GM12892 (cell line): ENCODE results near the gene AHRR.

Experiments
- DNase-seq: peaks from one replicate; pipeline ENCODE4 v3.0.0; 2011; ENCODE audit not compliant: insufficient read length
- FAIRE-seq: peaks from 2 replicates; lab custom pipeline; 2011; peaks lifted over from hg19 to GRCh38; lab: Jason Lieb, UNC
- POLR2A ChIP-seq: IDR thresholded peaks from 2 replicates; pipeline ENCODE4 v1.6.1; 2011; ENCODE audit warnings: low read depth, low read length, control low read depth
- POLR2AphosphoS5 ChIP-seq: IDR thresholded peaks from 2 replicates; pipeline ENCODE4 v1.6.1; 2011; ENCODE audit warnings: low read depth, low read length, control low read depth
- TAF1 ChIP-seq: IDR thresholded peaks from 2 replicates; pipeline ENCODE4 v1.6.1; 2011; ENCODE audit warnings: low read depth, mild to moderate bottlenecking, control low read depth, low read length, borderline replicate concordance

The AHRR gene

DNA sequence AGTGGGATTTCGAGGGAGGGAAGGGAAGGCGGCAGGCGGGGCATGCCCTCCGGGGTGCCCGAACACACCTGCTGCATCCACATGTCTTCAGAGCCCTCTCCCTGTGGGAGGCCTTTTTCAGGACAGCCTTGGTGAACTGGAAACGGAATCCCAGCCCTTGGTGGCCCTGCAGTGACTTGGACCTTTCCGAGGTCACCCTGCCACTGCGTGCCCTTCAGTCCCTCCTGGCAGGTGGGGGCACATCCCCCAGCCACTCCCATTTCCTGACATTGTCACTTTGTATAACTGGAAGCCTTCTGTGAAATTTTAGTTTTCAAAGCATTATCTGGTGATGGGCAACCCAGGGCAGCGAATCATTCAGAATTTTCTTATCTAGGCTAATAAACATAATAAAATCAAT, 11.0 kb upstream of the AHRR start:
- DNase-seq = no peak
- TF ChIP-seq POLR2AphosphoS5 (no peak), POLR2A (no peak), TAF1 (no peak)
- FAIRE-seq = no peak

DNA sequence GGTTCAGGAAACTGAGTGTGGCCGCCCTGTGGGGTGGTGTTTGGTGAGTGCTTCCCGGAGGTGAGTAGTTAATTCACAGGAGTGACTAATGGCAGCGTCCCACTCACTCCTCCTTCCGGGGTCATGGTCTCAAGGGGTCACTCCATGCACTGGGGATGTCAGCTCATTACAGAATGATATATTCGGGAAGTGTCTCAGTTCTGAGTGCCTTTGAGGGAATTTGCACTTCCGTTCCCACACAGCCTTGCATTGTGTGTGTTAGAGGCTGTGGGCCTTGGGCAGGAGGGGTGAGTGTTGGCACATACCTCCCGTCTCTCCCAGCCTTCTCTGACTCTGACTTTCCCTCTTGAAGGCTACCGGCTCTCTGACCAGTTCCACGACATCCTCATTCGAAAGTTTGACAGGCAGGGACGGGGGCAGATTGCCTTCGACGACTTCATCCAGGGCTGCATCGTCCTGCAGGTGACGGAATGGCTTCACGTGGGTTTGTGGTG, 10.5 kb upstream of the AHRR start:
- DNase-seq = no peak
- TF ChIP-seq POLR2A (no peak), TAF1 (no peak), POLR2AphosphoS5 (no peak)
- FAIRE-seq = no peak

DNA sequence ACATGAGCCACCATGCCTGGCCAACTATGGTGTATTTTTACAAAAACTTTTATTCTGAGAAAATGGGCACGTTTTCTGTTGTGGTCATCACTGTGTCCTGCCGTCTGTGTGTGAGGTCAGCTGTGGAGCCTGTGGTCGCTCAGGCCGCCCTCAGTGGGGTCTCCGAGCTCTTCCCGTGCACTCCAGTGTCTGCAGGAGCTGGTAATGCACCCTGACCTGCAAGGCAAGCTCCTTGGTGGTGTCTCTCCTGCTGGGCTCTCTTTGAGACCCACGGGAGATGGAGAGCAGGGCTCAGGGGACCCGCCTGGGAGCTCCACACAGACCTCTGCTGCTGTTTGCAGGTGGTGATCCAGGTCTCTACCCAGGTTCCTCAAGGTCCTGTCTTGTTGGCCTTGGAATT, 9.6 kb upstream of the AHRR start:
- DNase-seq (no peak), FAIRE-seq (no peak)
- TF ChIP-seq POLR2A (no peak), POLR2AphosphoS5 (no peak), TAF1 (no peak)

DNA sequence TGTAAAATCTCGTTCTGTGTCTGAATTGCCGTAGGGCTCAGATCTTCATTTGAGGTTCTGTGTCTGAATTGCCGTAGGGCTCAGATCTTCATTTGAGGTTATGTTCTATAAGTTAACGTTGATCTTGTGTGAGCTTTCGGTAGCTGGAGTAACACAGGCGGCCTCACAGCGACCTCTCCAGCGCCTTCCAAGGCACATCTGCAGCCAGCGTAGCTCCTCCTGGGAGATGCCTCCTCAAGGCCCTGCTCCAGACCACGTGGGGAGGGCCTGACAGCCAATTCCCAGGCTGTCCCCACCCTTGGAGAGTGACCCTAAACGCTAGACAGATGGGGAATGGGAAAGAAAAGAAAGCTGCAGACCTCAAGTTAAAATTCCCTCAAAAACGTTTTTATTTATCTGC, 8.7 kb upstream of the AHRR start:
- no peak for FAIRE-seq
- no peak for DNase-seq
- no peak for TF ChIP-seq TAF1

DNA sequence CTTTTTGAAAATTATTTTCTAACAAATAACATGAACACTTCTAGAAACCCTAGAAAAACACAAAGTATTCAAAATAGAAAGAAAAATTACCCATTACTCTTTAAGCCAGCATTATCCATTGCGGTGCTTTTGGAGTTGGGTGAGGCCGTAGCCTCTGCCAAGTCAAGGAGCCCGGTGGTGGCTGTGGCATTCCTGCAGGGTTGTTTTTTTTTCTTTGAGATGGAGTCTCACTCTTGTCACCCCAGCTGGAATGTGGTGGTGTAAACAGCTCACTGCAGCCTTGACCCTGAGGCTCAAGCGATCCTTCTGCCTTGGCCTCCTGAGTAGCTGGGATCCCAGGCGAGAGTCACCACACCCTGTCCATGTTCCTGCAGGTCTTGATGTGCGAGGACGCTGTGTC, 8.2 kb upstream of the AHRR start:
- FAIRE-seq = no peak
- DNase-seq = no peak
- TF ChIP-seq POLR2A (no peak), TAF1 (no peak), POLR2AphosphoS5 (no peak)

DNA sequence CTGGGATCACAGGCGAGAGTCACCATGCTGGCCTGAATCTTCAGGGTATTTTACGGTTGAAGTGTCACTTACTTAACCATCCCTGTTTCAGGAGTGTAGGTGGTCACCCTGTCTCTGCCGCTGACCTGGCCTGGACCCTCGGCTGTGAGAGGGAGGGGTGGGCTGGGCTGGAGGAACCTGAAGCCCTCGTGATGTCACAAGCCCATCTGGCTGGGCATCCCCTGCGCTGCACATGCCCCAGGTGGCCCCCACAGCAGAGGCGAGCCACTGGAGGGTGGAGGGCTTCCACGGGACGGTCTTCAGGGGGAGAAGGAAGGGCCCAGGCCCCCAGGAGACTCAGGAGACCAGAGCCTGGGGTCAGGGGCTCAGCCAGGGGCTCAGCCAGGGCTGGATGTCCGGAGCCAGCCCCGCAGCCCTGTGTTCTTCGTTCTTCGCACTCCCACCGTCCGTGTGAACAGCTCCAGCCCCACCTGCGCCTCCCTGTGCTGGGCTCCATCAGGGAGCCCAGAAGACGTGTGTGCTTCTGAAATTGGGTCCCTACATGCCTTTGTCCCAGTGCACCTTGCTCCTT, 7.6 kb upstream of the AHRR start:
- TF ChIP-seq TAF1 (no peak), POLR2A (no peak), POLR2AphosphoS5 (no peak)
- no peak for FAIRE-seq
- no peak for DNase-seq

DNA sequence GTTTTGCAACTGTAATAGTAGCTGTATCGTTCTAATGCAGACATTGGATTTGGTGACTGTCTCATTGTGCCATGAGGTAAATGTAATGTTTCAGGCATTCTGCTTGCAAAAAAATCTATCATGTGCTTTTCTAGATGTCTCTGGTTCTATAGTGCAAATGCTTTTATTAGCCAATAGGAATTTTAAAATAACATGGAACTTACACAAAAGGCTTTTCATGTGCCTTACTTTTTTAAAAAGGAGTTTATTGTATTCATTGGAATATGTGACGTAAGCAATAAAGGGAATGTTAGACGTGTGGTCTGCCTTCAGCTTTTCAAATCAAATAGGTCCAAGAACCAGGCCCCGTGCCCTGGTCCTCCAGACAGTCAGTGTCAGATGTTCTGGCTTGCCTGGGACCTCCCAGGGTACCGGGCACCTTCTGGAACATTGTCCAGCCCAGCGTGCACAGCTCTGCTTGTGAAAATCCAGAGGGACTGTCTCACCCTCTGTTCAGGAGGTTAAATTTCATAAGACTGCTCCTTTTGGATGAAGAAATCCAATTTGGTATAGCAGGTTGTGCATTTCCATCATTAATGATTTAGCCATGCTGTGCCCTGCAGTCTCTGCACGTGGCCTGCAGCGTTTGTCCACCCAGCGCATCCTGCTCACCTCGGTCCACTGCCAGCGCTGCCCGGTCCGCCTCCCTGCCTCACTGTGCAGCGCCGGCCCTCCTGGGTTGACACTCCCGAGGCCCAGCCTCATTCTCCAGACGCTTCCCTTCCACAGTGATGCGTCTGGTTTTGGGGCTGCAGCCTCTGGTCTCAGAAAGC, 6.6 kb upstream of the AHRR start:
- DNase-seq (no peak), FAIRE-seq (no peak)
- TF ChIP-seq POLR2A (no peak), TAF1 (no peak), POLR2AphosphoS5 (no peak)

DNA sequence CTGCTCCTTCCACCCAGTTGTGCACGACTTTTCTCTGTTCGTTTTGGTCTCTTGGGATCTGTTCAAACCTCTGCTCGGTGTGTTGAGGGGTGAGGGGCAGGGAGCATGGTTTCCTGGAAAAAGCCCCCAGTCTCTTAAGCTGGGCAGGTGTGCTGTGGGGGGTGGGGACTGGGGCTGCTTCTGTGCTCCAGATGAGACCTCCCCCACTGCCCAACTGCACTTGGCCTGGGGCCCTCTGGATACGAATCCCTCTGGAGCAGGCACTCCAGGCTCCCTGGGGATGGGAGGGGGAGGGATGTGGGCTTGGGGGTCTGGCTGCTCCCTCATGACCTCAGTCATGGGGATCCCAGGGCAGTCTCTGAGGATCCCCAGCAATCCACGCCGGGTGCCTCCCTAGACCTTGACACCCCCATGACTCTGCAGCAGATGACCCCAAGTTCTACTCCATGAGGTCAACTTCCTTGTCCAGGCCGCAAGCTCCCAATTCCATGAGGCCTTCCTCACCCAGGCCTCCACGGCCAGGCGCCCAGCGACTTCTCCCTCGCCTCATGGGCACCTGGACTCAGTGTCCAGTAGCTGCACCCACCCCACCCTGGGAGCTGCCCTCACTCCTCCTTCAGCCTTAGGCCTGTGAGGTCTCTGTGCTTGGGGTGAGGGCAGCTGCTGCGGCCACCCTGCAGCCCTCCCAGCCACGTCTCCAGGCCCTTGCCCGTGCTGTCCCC, 5.9 kb upstream of the AHRR start:
- DNase-seq (no peak), FAIRE-seq (no peak)
- TF ChIP-seq TAF1 (no peak), POLR2AphosphoS5 (no peak), POLR2A (no peak)

DNA sequence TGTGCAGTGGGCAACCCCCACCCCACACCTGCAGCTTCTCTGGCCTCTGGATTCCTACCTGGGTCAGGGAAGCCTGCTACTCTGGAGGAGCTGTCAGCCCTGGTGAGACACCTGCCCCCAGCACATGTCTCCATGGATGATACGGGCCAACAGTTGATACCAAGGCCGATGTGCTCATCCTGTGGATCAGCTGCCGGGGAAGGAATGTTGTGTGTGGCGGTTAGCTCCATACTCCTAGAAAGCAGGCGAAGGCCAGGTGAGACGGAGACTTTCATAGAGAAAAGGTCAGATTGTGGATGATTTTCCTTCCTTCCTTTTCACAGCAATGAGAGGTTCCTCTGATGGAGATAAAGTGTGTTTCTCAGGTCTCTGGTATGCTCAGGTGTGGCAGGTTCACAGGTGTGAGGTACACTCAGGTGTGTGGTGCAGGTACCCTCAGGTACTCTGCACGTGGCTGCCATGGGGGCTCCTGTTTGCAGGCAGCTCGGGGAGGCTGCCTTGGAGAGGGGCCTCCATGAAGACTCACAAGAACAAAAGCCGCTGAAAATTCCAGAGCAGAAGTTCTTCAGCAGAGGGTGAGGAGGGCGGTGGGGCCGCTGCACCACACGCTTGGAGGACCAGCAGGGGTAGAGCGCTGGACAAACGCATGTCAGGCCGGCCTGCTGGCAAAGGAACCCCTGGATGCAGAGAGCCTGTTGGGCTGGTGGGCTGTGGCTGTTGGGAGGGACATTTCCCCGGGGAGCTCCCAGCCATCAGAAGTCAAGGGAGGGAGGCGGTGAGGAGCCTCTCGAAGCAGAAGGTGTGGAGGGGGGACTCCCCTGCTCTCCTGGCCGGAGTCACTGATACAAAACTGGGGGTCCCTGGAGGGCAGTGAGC, 5.1 kb upstream of the AHRR start:
- TF ChIP-seq POLR2AphosphoS5 (no peak), TAF1 (no peak), POLR2A (no peak)
- DNase-seq (no peak), FAIRE-seq (peak; percentile 21)

DNA sequence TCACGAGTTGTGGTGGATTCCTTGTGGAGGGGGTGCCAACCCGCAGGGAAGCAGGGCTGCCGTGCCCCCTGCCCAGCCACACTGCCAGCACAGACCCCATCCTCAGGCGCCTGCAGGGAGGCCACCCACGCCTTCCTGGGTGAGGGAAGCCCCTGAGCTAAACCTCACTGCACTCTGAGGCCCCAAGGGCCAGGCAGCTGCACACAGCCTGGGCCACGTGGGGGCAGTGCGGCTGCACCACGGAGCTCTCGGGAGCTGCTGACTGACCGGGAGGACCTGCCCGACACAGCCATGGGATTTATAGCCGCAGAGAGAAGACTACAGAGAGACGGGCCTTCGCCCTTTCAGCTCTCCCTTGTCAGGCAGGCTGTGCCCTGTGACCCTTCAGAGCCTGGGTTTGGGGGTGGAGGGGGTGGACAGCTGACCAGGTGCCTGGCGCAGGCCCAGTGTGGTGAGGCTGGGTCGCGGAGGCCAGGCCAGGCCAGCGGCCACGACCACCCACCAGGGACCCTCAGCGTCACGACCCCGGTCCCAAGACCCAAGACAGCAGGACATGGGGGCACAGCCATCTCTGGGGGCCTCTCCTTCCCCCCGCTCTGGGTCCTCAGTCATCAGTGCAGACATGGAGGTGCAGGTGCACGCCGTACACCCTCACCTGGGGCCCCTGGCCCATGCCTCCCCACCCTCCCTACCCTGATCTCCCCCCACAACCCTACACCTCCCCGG, 4.3 kb upstream of the AHRR start:
- FAIRE-seq = peak; percentile 98
- TF ChIP-seq TAF1 = no peak
- TF ChIP-seq POLR2AphosphoS5 = no peak
- peak; percentile 24; the same call in 1 of the 2 replicates for TF ChIP-seq POLR2A
- peak; percentile 87 for DNase-seq
